ENCODE measurements around the gene CNTN5.

GRCh38 chr11:100188137-100188783 lies 1167.5 kb downstream of the CNTN5 start:
- TF ChIP-seq, protein P1, sequence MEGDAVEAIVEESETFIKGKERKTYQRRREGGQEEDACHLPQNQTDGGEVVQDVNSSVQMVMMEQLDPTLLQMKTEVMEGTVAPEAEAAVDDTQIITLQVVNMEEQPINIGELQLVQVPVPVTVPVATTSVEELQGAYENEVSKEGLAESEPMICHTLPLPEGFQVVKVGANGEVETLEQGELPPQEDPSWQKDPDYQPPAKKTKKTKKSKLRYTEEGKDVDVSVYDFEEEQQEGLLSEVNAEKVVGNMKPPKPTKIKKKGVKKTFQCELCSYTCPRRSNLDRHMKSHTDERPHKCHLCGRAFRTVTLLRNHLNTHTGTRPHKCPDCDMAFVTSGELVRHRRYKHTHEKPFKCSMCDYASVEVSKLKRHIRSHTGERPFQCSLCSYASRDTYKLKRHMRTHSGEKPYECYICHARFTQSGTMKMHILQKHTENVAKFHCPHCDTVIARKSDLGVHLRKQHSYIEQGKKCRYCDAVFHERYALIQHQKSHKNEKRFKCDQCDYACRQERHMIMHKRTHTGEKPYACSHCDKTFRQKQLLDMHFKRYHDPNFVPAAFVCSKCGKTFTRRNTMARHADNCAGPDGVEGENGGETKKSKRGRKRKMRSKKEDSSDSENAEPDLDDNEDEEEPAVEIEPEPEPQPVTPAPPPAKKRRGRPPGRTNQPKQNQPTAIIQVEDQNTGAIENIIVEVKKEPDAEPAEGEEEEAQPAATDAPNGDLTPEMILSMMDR (IDR thresholded peaks at IDR 0.05; ENCODE audit: poor library complexity, severe bottlenecking), result no peak
- no peak for TF ChIP-seq TAF1 (IDR thresholded peaks at IDR 0.05; ENCODE audit: low read depth)
- no peak for TF ChIP-seq POLR2AphosphoS5 (IDR thresholded peaks at IDR 0.05)
- no peak for TF ChIP-seq SMC3 (conservative IDR thresholded peaks at IDR 0.05; ENCODE audit: poor library complexity)
